ENCODE measurements around the gene ZSWIM7. TPM values are rescaled to one million over a fixed set of nuclear protein-coding genes. Genes with fewer than 3 reads are reported as not detected.

ZSWIM7 gene
- total RNA-seq, 1 experiment from 2014 or later, result 37.8 TPM

GRCh38 chr17:15981646-15982580 lies 17.6 kb downstream of the ZSWIM7 start:
- H4K91ac ChIP-seq (ENCODE audit: insufficient read length, low read depth, low read length), result no peak overlapping the region
- no peak overlapping the region for H4K5ac ChIP-seq (ENCODE audit: insufficient read length, low read depth, low read length)
- H3K18ac ChIP-seq (ENCODE audit: insufficient read length, low read depth, low read length), result no peak overlapping the region
- H2BK20ac ChIP-seq (ENCODE audit: low read depth, low read length, poor library complexity, severe bottlenecking), result no peak overlapping the region
- H3K4ac ChIP-seq (ENCODE audit: low read depth, low read length), result no peak overlapping the region
- H3K23me2 ChIP-seq (ENCODE audit: insufficient read length, low read depth, low read length, poor library complexity, severe bottlenecking), result no peaks in the 10 kb centered on the region
- H4K8ac ChIP-seq (replicated peaks; ENCODE audit: insufficient read length, low read depth, low read length), result no peak overlapping the region
- no peak for DNase-seq
- Mint-ChIP-seq H3K36me3 (ENCODE audit: insufficient read depth in 1 of 3, low read depth in 3 of 3) (peaks cover 43 to 78% (median 77%) of the 10 kb centered on the region in 3 experiments), H3K4me1 (peaks cover 7 to 12% of the 10 kb centered on the region in 2 experiments), H3K4me3 (no peak overlapping the region), H3K27ac (peak overlapping the region; percentile 46 to 92 (median 60); a peak in 6 of 7 replicates), H3K27me3 (ENCODE audit: low read depth) (no peaks in the 10 kb centered on the region), H3K9me3 (peaks cover 6 to 8% of the 10 kb centered on the region in 2 experiments; a peak in 4 of 5 replicates)
- H2BK120ac ChIP-seq (ENCODE audit: low read depth, low read length, poor library complexity, severe bottlenecking), result no peak overlapping the region
- H2BK12ac ChIP-seq (ENCODE audit: insufficient read length, low read depth, low read length), result no peak overlapping the region
- no peak overlapping the region for H2AFZ ChIP-seq (ENCODE audit: low read length)
- H2BK15ac ChIP-seq (ENCODE audit: low read depth, low read length), result no peak overlapping the region
- H3K14ac ChIP-seq (ENCODE audit: insufficient read depth, low read length), result no peak overlapping the region
- no peak overlapping the region for H2BK5ac ChIP-seq (ENCODE audit: insufficient read length, low read length)
- no peak overlapping the region for H3K56ac ChIP-seq (ENCODE audit: insufficient read length, low read depth, low read length)
- no peak for TF ChIP-seq CTCF (conservative IDR thresholded peaks at IDR 0.05)
- no CpG with 5 or more reads among the region's 5 CpGs for WGBS (ENCODE audit: extremely low coverage, insufficient read length, low lambda C conversion rate)
- no peak overlapping the region for H3K23ac ChIP-seq (ENCODE audit: insufficient read length, low read depth, low read length)
- no peak overlapping the region for H3K9ac ChIP-seq (ENCODE audit: extremely low read depth, insufficient read length, low read length)
- no peaks in the 10 kb centered on the region; the same call in 1 of the 2 replicates for H3K4me1 ChIP-seq (ENCODE audit: insufficient read depth, low read length)
- no peak overlapping the region for H2AK5ac ChIP-seq (ENCODE audit: insufficient read length, low read length)
- no peaks in the 10 kb centered on the region for H3K79me1 ChIP-seq (ENCODE audit: insufficient read depth, low read depth, low read length, poor library complexity, severe bottlenecking)
- H3T11ph ChIP-seq (ENCODE audit: low read length), result no peak overlapping the region
- H3K4me2 ChIP-seq (ENCODE audit: insufficient read depth, insufficient read length, low read length), result no peak overlapping the region
- H3K27me3 ChIP-seq (ENCODE audit: insufficient read depth, low read length), result no peaks in the 10 kb centered on the region
- no peaks in the 10 kb centered on the region for H3K79me2 ChIP-seq (ENCODE audit: insufficient read depth, low read length)
- H3K9me3 ChIP-seq (ENCODE audit: control insufficient read depth, low read depth, low read length), result peaks cover 5% of the 10 kb centered on the region
- H3K27ac ChIP-seq (ENCODE audit: insufficient read length, low read depth, low read length), result no peak overlapping the region
- no peaks in the 10 kb centered on the region for H4K20me1 ChIP-seq (ENCODE audit: control insufficient read depth, insufficient read depth, insufficient read length)
